HG03066 (cell line): ENCODE measurements around the gene ZNF536.
"Not testable (repeated sequence)": the region's sequence is repeated elsewhere in the genome, so short reads cannot be mapped to it uniquely, and the experiment has no call there.

Source experiments
- ATAC-seq: cut with Tn5 transposase; IDR thresholded peaks from one replicate; pipeline ENCODE4 v1.9.1; 2021; ENCODE audit warnings: low read depth; ENCODE audit not compliant: unreplicated experiment

Gene ZNF536

GRCh38 chr19:30408734-30409301, 36.6 kb downstream of the ZNF536 start:
- ATAC-seq = no peak

- ATAC-seq = no peak
Observed at GRCh38 chr19:30411714-30412113, 39.5 kb downstream of the ZNF536 start.

- ATAC-seq = no peak
Observed at GRCh38 chr19:30416375-30416774, 44.2 kb downstream of the ZNF536 start.

- ATAC-seq = not testable (repeated sequence)
Observed at GRCh38 chr19:30417166-30417565, 45.0 kb downstream of the ZNF536 start.

GRCh38 chr19:30419568-30420180, 47.5 kb downstream of the ZNF536 start:
- ATAC-seq = no peak

GRCh38 chr19:30420316-30420715, 48.1 kb downstream of the ZNF536 start:
- no peak for ATAC-seq

- ATAC-seq = no peak
Observed at GRCh38 chr19:30420881-30421280, 48.7 kb downstream of the ZNF536 start.

GRCh38 chr19:30421571-30421970, 49.4 kb downstream of the ZNF536 start:
- ATAC-seq = no peak

- ATAC-seq = no peak
Observed at GRCh38 chr19:30423481-30423880, 51.3 kb downstream of the ZNF536 start.

- ATAC-seq = no peak
Observed at GRCh38 chr19:30425885-30426838, 54.0 kb downstream of the ZNF536 start.

GRCh38 chr19:30426864-30427263, 54.7 kb downstream of the ZNF536 start:
- no peak for ATAC-seq

GRCh38 chr19:30428092-30428680, 56.0 kb downstream of the ZNF536 start:
- no peak for ATAC-seq

- ATAC-seq = no peak
Observed at GRCh38 chr19:30428844-30429243, 56.7 kb downstream of the ZNF536 start.

- no peak for ATAC-seq
Observed at GRCh38 chr19:30430206-30430734, 58.1 kb downstream of the ZNF536 start.

GRCh38 chr19:30431591-30431990, 59.4 kb downstream of the ZNF536 start:
- ATAC-seq = no peak

GRCh38 chr19:30434797-30435594, 62.8 kb downstream of the ZNF536 start:
- ATAC-seq = no peak

- no peak for ATAC-seq
Observed at GRCh38 chr19:30437869-30438268, 65.7 kb downstream of the ZNF536 start.

- no peak for ATAC-seq
Observed at GRCh38 chr19:30439310-30439709, 67.1 kb downstream of the ZNF536 start.

GRCh38 chr19:30441011-30441410, 68.8 kb downstream of the ZNF536 start:
- ATAC-seq = no peak

- ATAC-seq = no peak
Observed at GRCh38 chr19:30442674-30443073, 70.5 kb downstream of the ZNF536 start.
